C4-2B (cell line): ENCODE measurements around the gene GSTO1.

Source experiments
- H3K27ac ChIP-seq: fragments of 450-650 bp; 2 replicates; pipeline ENCODE4 v1.5.1; 2017
- CTCF ChIP-seq: fragments of 450-650 bp; conservative IDR thresholded peaks from 2 replicates; pipeline ENCODE4 v1.5.1; 2017; ENCODE audit warnings: mild to moderate bottlenecking
- ZFX ChIP-seq: fragments of 450-650 bp; IDR thresholded peaks from 2 replicates; pipeline ENCODE4 v1.6.1; 2017

GSTO1 gene

GRCh38 chr10:104268405-104268712 is 13.7 kb downstream of the GSTO1 start:
- H3K27ac ChIP-seq = peak overlapping the region; percentile 81
- TF ChIP-seq ZFX = no peak
- TF ChIP-seq CTCF = no peak

- TF ChIP-seq CTCF (no peak), ZFX (peak; percentile 34; the same call in 1 of the 2 replicates)
- peak within 1 kb of the TSS; percentile 81 for H3K27ac ChIP-seq
Observed at GRCh38 chr10:104268713-104269645, 14.3 kb downstream of the GSTO1 start, which contains the start of gene GSTO2. Gene GSTO2 (plus strand): TSS chr10:104269184. CDS start chr10:104274916, 5,732 bp downstream.

GRCh38 chr10:104273286-104273685 is 18.6 kb downstream of the GSTO1 start:
- H3K27ac ChIP-seq = no peak overlapping the region
- TF ChIP-seq CTCF (no peak), ZFX (no peak)

- no peak overlapping the region for H3K27ac ChIP-seq
Observed at GRCh38 chr10:104273899-104274575, 19.3 kb downstream of the GSTO1 start.

GRCh38 chr10:104274762-104275721 is 20.4 kb downstream of the GSTO1 start:
- H3K27ac ChIP-seq = no peak overlapping the region
- TF ChIP-seq CTCF (no peak), ZFX (no peak)

More at GRCh38 chr10:104273899-104274575, 19.3 kb downstream of the GSTO1 start:
- TF ChIP-seq ZFX = no peak
- TF ChIP-seq CTCF = no peak

GRCh38 chr10:104276192-104276591 is 21.5 kb downstream of the GSTO1 start:
- H3K27ac ChIP-seq = no peak overlapping the region
- TF ChIP-seq ZFX (no peak), CTCF (no peak)
